Body of pancreas (tissue), 4 donors: ENCODE measurements around the gene SSTR3. TPM values are rescaled to one million over a fixed set of nuclear protein-coding genes. Genes with fewer than 3 reads are reported as not detected.

Source experiments
- ATAC-seq: fragments of 150-250 bp; one replicate; pipeline ENCODE4 v1.9.1; 2016
- DNase-seq, 4 donors: peaks; one replicate each; pipeline ENCODE4 v3.0.0-alpha.2; 2019
- H3K27ac ChIP-seq, 4 donors: fragments of 200-600 bp; sonication (generic); 1 replicate in 3 of 4; 2 replicates in 1 of 4; pipeline versions ENCODE4 v1.5.1 to v1.6.1; 2016 to 2019; ENCODE audit warnings: mild to moderate bottlenecking in 1 of 4, mixed read lengths in 1 of 4, moderate library complexity in 1 of 4
- H3K27me3 ChIP-seq, 2 donors: fragments of 200-600 bp; sonication (generic); one replicate each; pipeline ENCODE4 v1.6.0; 2016; ENCODE audit warnings: mild to moderate bottlenecking in 1 of 2
- H3K36me3 ChIP-seq, 2 donors: fragments of 200-600 bp; sonication (generic); replicated peaks in 1 of 2; 2 replicates each; pipeline ENCODE4 v1.5.1; 2016; ENCODE audit warnings: low read depth in 2 of 2; ENCODE audit not compliant: insufficient read depth in 1 of 2
- H3K4me1 ChIP-seq: fragments of 200-600 bp; sonication (generic); one replicate; pipeline ENCODE4 v1.6.0; 2016
- H3K4me3 ChIP-seq, 2 donors: fragments of 200-600 bp; sonication (generic); 1 replicate in 1 of 2; 2 replicates in 1 of 2; pipeline ENCODE4 v1.5.1; 2016 to 2019
- H3K9me3 ChIP-seq, 3 donors: fragments of 200-600 bp; sonication (generic); 1 replicate in 2 of 3; 2 replicates in 1 of 3; pipeline ENCODE4 v1.5.1; 2016
- POLR2A ChIP-seq, 3 donors: fragments of 450-650 bp; IDR thresholded peaks; one replicate each; pipeline ENCODE4 v1.6.1; 2016; ENCODE audit warnings: antibody characterized with exemption in 3 of 3, mild to moderate bottlenecking in 2 of 3
- WGBS, 2 donors: methylation state at CpG; one replicate each; pipeline ENCODE4 v1.1.5; 2017; 5-methylcytosine and 5-hydroxymethylcytosine counted together
- intact Hi-C: fragments of 100-400 bp; cut with DNase I; formaldehyde crosslinking; loops from one replicate; pipeline ENCODE4 v1.15.1; 2023
- total RNA-seq, 2 donors: library from RNA; depleted of rRNA; stranded (reverse); fragments of >200 nt; gene quantifications; one replicate each; pipeline ENCODE4 v1.1.0, GENCODE V29; 2016
- TF ChIP-seq, protein P1 (sequence below), 7 experiments: fragments of 450-650 bp in 4 of 7; fragments of 200-600 bp in 3 of 7; sonication (generic) in 3 of 7; IDR thresholded peaks; one replicate each; pipeline ENCODE4 v1.5.1; 2016 to 2019; ENCODE audit warnings: antibody characterized with exemption in 7 of 7

Gene SSTR3
- total RNA-seq, 2 donors from 2014 or later: 1.3 to 4.2 TPM

DNA sequence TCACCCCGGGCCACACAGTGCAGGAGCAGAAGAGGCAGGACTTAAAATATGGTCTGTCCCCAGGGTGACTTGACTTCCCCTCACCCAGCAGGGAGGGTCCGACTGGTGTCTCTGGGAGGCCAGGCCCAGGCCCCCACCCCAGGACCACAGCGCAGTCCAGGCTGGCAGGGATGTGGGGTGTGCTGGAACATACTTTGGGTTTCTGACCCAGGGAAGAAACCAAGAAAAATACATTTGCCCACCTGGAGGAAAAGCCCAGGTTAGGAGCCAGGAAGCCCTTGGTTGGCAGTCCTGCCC, 29.4 kb downstream of the SSTR3 start:
- no peak overlapping the region for H3K4me3 ChIP-seq
- H3K4me1 ChIP-seq: peaks cover 20% of the 10 kb centered on the region
- H3K27me3 ChIP-seq: no peaks in the 10 kb centered on the region
- no peak for TF ChIP-seq POLR2A (IDR thresholded peaks at IDR 0.05)
- TF ChIP-seq, protein P1, sequence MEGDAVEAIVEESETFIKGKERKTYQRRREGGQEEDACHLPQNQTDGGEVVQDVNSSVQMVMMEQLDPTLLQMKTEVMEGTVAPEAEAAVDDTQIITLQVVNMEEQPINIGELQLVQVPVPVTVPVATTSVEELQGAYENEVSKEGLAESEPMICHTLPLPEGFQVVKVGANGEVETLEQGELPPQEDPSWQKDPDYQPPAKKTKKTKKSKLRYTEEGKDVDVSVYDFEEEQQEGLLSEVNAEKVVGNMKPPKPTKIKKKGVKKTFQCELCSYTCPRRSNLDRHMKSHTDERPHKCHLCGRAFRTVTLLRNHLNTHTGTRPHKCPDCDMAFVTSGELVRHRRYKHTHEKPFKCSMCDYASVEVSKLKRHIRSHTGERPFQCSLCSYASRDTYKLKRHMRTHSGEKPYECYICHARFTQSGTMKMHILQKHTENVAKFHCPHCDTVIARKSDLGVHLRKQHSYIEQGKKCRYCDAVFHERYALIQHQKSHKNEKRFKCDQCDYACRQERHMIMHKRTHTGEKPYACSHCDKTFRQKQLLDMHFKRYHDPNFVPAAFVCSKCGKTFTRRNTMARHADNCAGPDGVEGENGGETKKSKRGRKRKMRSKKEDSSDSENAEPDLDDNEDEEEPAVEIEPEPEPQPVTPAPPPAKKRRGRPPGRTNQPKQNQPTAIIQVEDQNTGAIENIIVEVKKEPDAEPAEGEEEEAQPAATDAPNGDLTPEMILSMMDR (IDR thresholded peaks at IDR 0.05): no peak
- intact Hi-C loops: no loop called here
- WGBS, 2 donors: 17 to 91% methylated on average over 1 to 3 of the region's 3 CpGs
- DNase-seq (no peak), ATAC-seq (no peak)
- no peaks in the 10 kb centered on the region for H3K9me3 ChIP-seq
- H3K36me3 ChIP-seq: no peaks in the 10 kb centered on the region
- no peak overlapping the region for H3K27ac ChIP-seq

DNA sequence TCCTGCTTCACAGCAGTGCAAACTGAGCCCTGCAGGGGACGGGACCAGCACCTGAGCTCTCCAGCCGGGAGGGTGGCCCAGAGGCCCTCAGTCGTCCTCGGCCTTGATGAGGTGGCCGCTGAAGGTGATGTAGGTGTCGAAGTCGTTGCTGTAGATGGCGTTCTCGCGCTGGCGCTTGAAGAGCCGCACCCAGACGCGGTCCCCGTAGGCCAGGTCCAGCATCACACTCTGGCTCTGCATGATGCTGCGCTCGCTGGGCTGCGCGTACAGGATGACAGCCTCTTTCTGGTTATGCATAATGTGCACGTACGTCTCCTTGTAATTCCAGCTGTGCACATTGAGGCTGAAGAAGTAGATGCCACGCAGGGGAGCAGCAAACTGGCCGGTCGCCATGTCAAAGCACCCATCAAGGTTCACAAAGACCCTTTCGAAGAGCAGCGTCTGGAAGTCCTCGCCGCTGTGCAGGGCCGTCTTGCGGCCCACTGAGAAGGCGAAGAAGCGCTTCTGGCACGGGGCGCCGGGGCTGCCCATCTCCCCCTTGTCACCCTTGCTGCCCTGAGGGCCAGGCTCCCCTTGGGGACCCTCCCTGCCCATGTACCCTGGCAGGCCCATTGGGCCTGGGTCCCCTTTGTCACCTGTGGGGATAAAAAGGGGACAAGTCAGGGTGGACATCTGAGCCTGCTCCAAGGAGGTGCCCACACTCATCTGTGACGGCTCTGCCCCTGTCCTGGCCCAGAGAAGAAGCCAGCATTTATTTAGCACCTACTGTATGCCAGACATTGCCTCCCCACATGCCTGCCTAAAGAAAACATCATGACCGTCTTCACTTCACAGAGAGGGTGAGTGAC, 30.0 kb downstream of the SSTR3 start:
- Histone ChIP-seq H3K9me3 (no peaks in the 10 kb centered on the region), H3K27me3 (no peaks in the 10 kb centered on the region), H3K27ac (no peak overlapping the region), H3K36me3 (no peaks in the 10 kb centered on the region), H3K4me1 (peaks cover 16% of the 10 kb centered on the region), H3K4me3 (no peak overlapping the region)
- no peak for ATAC-seq
- no peak for TF ChIP-seq POLR2A (IDR thresholded peaks at IDR 0.05)
- TF ChIP-seq, protein P1 (IDR thresholded peaks at IDR 0.05): no peak
- no peak for DNase-seq
- 85 to 89% methylated on average over 27 to 36 of the region's 37 CpGs for WGBS, 2 donors
- intact Hi-C loops: no loop called here

DNA sequence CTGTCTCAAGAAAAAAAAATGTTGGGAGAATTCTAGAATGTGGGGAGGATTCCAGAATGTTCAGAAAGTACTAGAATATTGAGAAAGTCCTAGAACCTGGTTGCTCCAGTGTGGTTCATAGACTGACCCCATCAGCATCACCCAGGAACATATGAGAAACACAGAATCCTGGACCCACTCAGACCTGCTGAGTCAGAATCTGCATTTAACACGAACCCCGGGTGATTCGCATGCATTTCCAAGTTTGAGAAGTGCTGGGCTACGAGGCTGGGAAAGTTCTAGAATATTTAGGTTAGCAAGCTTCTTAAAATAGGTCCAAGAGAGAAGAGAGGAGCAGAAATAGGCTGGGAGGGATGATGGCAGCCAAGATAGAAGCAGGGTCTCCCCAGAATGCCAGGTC, 30.6 kb downstream of the SSTR3 start:
- WGBS, 2 donors: 77 to 83% methylated on average over 4 of the region's 4 CpGs
- no peak overlapping the region for H3K4me3 ChIP-seq
- TF ChIP-seq, protein P1 (IDR thresholded peaks at IDR 0.05): no peak
- intact Hi-C loops: no loop called here
- ATAC-seq: no peak
- H3K4me1 ChIP-seq: peaks cover 13% of the 10 kb centered on the region
- no peak for DNase-seq
- no peaks in the 10 kb centered on the region for H3K9me3 ChIP-seq
- H3K36me3 ChIP-seq: no peaks in the 10 kb centered on the region
- no peaks in the 10 kb centered on the region for H3K27me3 ChIP-seq
- H3K27ac ChIP-seq: no peak overlapping the region

DNA sequence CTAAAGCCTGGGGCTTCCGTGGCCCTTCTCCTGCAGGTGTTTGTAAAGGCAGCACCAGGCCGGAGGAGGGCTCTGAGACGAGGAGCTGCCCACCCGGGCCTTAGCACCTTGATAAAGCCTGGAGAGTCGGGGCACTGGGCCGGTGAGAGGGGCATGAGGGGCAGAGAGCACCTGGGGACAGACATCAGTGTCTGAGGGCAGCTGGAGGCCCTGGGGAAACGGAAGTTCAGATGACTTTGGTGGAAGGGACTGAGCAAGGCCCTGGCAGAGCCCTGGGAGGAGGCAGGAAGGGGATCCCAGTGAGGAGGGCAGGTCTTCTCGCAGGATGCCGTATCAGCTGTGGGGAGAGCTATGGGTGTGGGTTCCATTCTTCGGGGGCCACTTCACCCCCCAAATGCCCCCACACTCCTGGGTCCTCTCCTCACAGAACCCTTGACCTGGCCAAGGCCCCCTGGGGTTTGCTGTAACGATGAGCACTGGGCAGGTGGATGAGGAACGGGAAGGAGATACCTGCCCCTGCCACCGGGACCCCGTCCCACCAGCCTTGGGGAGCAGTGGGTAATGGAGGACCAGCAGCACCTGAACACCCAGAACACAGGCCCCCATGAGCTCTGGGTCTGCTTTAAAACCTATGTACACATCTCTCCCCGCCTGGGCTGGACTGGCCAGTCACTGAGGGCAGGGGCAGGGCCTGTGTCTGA, 31.6 kb downstream of the SSTR3 start:
- DNase-seq: no peak
- WGBS, 2 donors: 68 to 81% methylated on average over 5 to 15 of the region's 15 CpGs
- no peak for ATAC-seq
- Histone ChIP-seq H3K4me1 (peaks cover 17% of the 10 kb centered on the region), H3K27me3 (no peaks in the 10 kb centered on the region), H3K27ac (no peak overlapping the region), H3K4me3 (no peak overlapping the region), H3K9me3 (no peaks in the 10 kb centered on the region), H3K36me3 (no peaks in the 10 kb centered on the region)
- intact Hi-C loops: no loop called here
- TF ChIP-seq POLR2A (IDR thresholded peaks at IDR 0.05): no peak
- TF ChIP-seq, protein P1 (IDR thresholded peaks at IDR 0.05): no peak
